Activated CD8-positive, alpha-beta memory T cell treated with anti-CD3 and anti-CD28 coated beads, Interleukin-2, amount 10 ng/mL, durations not matched to agents 7 days and 5 days (primary cell): Measurements from ENCODE around the gene SLC5A4. TPM values are rescaled to one million over a fixed set of nuclear protein-coding genes. Genes with fewer than 3 reads are reported as not detected.

Source experiments
- ATAC-seq: fragments of 150-1000 bp; cut with Tn5 transposase; one replicate; pipeline ENCODE4 v1.10.0; 2021; ENCODE audit warnings: moderate library complexity
- CTCF ChIA-PET: fragments of 350-600 bp; sonication (Branson Sonifier 250); formaldehyde crosslinking; loops from one replicate; lab custom pipeline; 2021; ENCODE audit warnings: antibody characterized with exemption; lab: Charles Lee
- DNase-seq: peaks from one replicate; pipeline ENCODE4 v3.0.0-alpha.2; 2020
- H3K27ac Mint-ChIP-seq: one replicate; pipeline ENCODE4 v1.8.0; 2021; ENCODE audit warnings: mild to moderate bottlenecking, mixed read lengths
- H3K27me3 Mint-ChIP-seq: one replicate; pipeline ENCODE4 v1.8.0; 2021; ENCODE audit warnings: mixed read lengths
- H3K36me3 Mint-ChIP-seq: one replicate; pipeline ENCODE4 v1.8.0; 2021; ENCODE audit warnings: mild to moderate bottlenecking, mixed read lengths
- H3K4me1 Mint-ChIP-seq: one replicate; pipeline ENCODE4 v1.8.0; 2021; ENCODE audit warnings: mixed read lengths
- H3K4me3 Mint-ChIP-seq: one replicate; pipeline ENCODE4 v1.8.0; 2021; ENCODE audit warnings: mild to moderate bottlenecking, moderate library complexity, mixed read lengths
- H3K9me3 Mint-ChIP-seq: one replicate; pipeline ENCODE4 v1.8.0; 2022; ENCODE audit warnings: low read depth, mixed read lengths
- total RNA-seq, 2 experiments: library from RNA; stranded (reverse); gene quantifications; one replicate each; pipeline ENCODE4 v1.2.3, GENCODE V29; 2021

Gene SLC5A4
- total RNA-seq, 2 experiments from 2014 or later: not detected

DNA sequence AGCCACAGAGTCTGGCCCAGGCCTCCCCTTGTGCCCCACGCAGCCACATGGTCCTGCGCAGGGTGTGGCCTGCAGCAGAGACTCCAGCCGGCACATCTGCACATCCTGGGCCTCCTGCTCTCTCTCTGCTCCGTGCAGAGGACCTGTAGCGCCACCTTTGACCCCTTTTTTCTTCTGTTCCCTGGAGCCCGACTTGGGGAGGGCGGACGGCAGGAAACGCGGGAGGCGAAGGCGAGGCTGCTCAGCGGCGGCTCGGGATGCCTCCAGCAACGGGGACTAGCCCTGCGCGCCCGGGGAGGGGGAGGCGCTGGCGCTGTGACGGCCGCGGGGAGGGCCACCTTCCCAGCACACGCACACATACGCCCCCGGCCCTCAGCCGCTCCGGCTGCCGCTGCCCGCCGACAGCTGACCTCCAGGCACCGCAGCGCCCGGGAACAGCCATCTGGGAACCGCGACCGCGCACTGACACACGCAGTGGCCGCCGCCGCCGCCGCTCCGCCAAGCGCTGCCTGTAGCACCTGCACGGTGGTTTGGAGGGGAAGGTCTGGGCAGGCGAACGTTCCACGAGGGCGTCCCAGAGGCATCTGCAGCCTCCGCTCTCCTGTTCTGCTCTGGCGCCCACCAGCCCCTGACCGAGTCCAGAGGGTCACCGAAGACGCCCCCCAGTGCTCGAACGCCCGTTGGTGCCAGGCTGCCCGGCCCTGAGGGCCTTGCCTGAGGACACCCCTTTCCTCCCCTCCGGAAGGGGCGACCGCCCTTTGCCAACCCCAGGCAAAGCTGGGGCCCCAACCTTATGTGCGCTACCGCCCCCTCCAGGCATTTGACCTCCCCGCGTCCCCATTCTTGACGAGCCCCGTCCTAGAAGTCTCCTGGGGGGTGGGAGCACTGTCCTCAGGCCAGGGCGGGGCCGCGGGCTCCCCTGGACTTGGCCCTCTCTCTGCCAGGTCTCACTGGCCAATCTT is 79.2 kb downstream of the SLC5A4 start:
- CTCF ChIA-PET: interaction anchor here (0.7 to 1.6 kb wide), 2 partner anchors 9 to 91 kb away, joined by 3 read pairs; no protein-coding TSS in a partner anchor
- Mint-ChIP-seq H3K27me3 (peaks cover 40% of the 10 kb centered on the region), H3K4me3 (no peak overlapping the region), H3K9me3 (no peaks in the 10 kb centered on the region), H3K4me1 (no peaks in the 10 kb centered on the region), H3K27ac (no peak overlapping the region), H3K36me3 (no peaks in the 10 kb centered on the region)
- ATAC-seq (peak; percentile 27), DNase-seq (no peak)

DNA sequence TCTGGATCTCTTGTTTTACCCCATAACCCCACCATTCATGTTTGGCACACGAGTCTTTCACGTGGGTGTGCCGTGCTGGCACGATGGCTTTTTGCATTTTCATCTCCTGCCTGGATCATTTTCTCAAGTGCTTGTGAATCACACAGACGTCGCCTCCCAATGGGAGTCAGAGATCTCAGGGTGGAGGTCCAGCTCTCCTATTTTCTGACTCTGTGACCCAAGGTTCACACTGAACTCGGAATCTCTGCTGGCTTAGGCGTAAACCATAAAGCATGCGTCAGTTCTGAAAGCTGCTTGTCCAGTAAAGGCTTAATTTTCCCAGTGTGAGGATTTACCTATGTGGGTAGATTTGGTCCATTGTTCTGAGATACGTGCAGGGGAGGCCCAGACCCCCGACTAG is 80.0 kb downstream of the SLC5A4 start:
- H3K4me3 Mint-ChIP-seq: no peak overlapping the region
- no peaks in the 10 kb centered on the region for H3K9me3 Mint-ChIP-seq
- DNase-seq (no peak), ATAC-seq (no peak)
- H3K36me3 Mint-ChIP-seq: no peaks in the 10 kb centered on the region
- CTCF ChIA-PET: interaction anchor here (0.8 kb wide), 1 partner anchor 11 kb away, joined by 5 read pairs; no protein-coding TSS in a partner anchor
- no peaks in the 10 kb centered on the region for H3K4me1 Mint-ChIP-seq
- peaks cover 40% of the 10 kb centered on the region for H3K27me3 Mint-ChIP-seq
- H3K27ac Mint-ChIP-seq: no peak overlapping the region

Other genes starting within 250 kb of the SLC5A4 start
- not detected for gene SLC5A1, start 212.1 kb downstream of the SLC5A4 start, total RNA-seq
- not detected for gene C22orf42, start 96.0 kb downstream of the SLC5A4 start, total RNA-seq
- gene RFPL2, start 50.3 kb downstream of the SLC5A4 start, total RNA-seq: under 1 TPM; 0.16 to 0.41 TPM
- gene RFPL3, start 102.5 kb upstream of the SLC5A4 start, total RNA-seq: not detected
- 10 to 100 TPM; 77.2 to 85.5 TPM for gene RTCB, start 156.9 kb upstream of the SLC5A4 start, total RNA-seq
- gene BPIFC, start 209.1 kb upstream of the SLC5A4 start, total RNA-seq: not detected
- 100 to 1,000 TPM in 1 of 2 experiments, 10 to 100 TPM in 1; 98.9 to 108 TPM for gene FBXO7, start 219.5 kb upstream of the SLC5A4 start, total RNA-seq